Measurements from ENCODE around the gene DMAC1.

Gene DMAC1

GRCh38 chr9:7799944-7800285 lies 337 bp upstream of the DMAC1 start:
- Histone ChIP-seq H3K9ac (ENCODE audit: insufficient read length, low read depth) (no peak overlapping the region), H3K4me1 (ENCODE audit: insufficient read depth, insufficient read length) (peaks cover 2% of the 10 kb centered on the region), H3K4me3 (ENCODE audit: insufficient read length, low read depth) (peak overlapping the region; percentile 70), H3K36me3 (ENCODE audit: insufficient read depth, insufficient read length, low read length) (peaks cover 34% of the 10 kb centered on the region), H3K9me3 (ENCODE audit: insufficient read depth, low read length) (no peaks in the 10 kb centered on the region), H3K27me3 (ENCODE audit: insufficient read depth, insufficient read length) (no peaks in the 10 kb centered on the region)
- DNase-seq (ENCODE audit: low read depth, low spot score) = no peak
- TF ChIP-seq ZNF274 (IDR thresholded peaks at IDR 0.05; ENCODE audit: low read depth, low read length) = no peak
- TF ChIP-seq SUZ12 (IDR thresholded peaks at IDR 0.05; ENCODE audit: extremely low read depth, insufficient read depth, insufficient read length) = no peak
- TF ChIP-seq YY1 (IDR thresholded peaks at IDR 0.05; ENCODE audit: insufficient read depth, insufficient read length) = no peak

GRCh38 chr9:7794196-7794595 lies 5.4 kb downstream of the DMAC1 start:
- Histone ChIP-seq H3K27me3 (ENCODE audit: insufficient read depth, insufficient read length) (no peaks in the 10 kb centered on the region), H3K9me3 (ENCODE audit: insufficient read depth, low read length) (no peaks in the 10 kb centered on the region), H3K4me3 (ENCODE audit: insufficient read length, low read depth) (no peak overlapping the region), H3K36me3 (ENCODE audit: insufficient read depth, insufficient read length, low read length) (peaks cover 84% of the 10 kb centered on the region), H3K4me1 (ENCODE audit: insufficient read depth, insufficient read length) (peaks cover 2% of the 10 kb centered on the region), H3K9ac (ENCODE audit: insufficient read length, low read depth) (no peak overlapping the region)
- no peak for DNase-seq (ENCODE audit: low read depth, low spot score)
- TF ChIP-seq YY1 (IDR thresholded peaks at IDR 0.05; ENCODE audit: insufficient read depth, insufficient read length) = no peak
- TF ChIP-seq SUZ12 (IDR thresholded peaks at IDR 0.05; ENCODE audit: extremely low read depth, insufficient read depth, insufficient read length) = no peak
- TF ChIP-seq ZNF274 (IDR thresholded peaks at IDR 0.05; ENCODE audit: low read depth, low read length) = no peak

- no peak for DNase-seq (ENCODE audit: low read depth, low spot score)
- TF ChIP-seq YY1 (IDR thresholded peaks at IDR 0.05; ENCODE audit: insufficient read depth, insufficient read length) = no peak
- no peak for TF ChIP-seq ZNF274 (IDR thresholded peaks at IDR 0.05; ENCODE audit: low read depth, low read length)
- TF ChIP-seq SUZ12 (IDR thresholded peaks at IDR 0.05; ENCODE audit: extremely low read depth, insufficient read depth, insufficient read length) = no peak
These were observed 8.2 kb downstream of the DMAC1 start for GRCh38 chr9:7791394-7791793.

GRCh38 chr9:7790819-7791182 lies 8.8 kb downstream of the DMAC1 start:
- no peak for TF ChIP-seq YY1 (IDR thresholded peaks at IDR 0.05; ENCODE audit: insufficient read depth, insufficient read length)
- no peak for TF ChIP-seq ZNF274 (IDR thresholded peaks at IDR 0.05; ENCODE audit: low read depth, low read length)
- no peak for TF ChIP-seq SUZ12 (IDR thresholded peaks at IDR 0.05; ENCODE audit: extremely low read depth, insufficient read depth, insufficient read length)
- Histone ChIP-seq H3K27me3 (ENCODE audit: insufficient read depth, insufficient read length) (no peaks in the 10 kb centered on the region), H3K36me3 (ENCODE audit: insufficient read depth, insufficient read length, low read length) (peaks cover 92% of the 10 kb centered on the region), H3K4me1 (ENCODE audit: insufficient read depth, insufficient read length) (no peaks in the 10 kb centered on the region), H3K4me3 (ENCODE audit: insufficient read length, low read depth) (no peak overlapping the region), H3K9me3 (ENCODE audit: insufficient read depth, low read length) (no peaks in the 10 kb centered on the region), H3K9ac (ENCODE audit: insufficient read length, low read depth) (no peak overlapping the region)
- DNase-seq (ENCODE audit: low read depth, low spot score) = no peak

More at GRCh38 chr9:7791394-7791793, 8.2 kb downstream of the DMAC1 start:
- Histone ChIP-seq H3K27me3 (ENCODE audit: insufficient read depth, insufficient read length) (no peaks in the 10 kb centered on the region), H3K4me3 (ENCODE audit: insufficient read length, low read depth) (no peak overlapping the region), H3K36me3 (ENCODE audit: insufficient read depth, insufficient read length, low read length) (peaks cover 92% of the 10 kb centered on the region), H3K4me1 (ENCODE audit: insufficient read depth, insufficient read length) (no peaks in the 10 kb centered on the region), H3K9ac (ENCODE audit: insufficient read length, low read depth) (no peak overlapping the region), H3K9me3 (ENCODE audit: insufficient read depth, low read length) (no peaks in the 10 kb centered on the region)

- Histone ChIP-seq H3K4me1 (ENCODE audit: insufficient read depth, insufficient read length) (no peaks in the 10 kb centered on the region), H3K9me3 (ENCODE audit: insufficient read depth, low read length) (no peaks in the 10 kb centered on the region), H3K36me3 (ENCODE audit: insufficient read depth, insufficient read length, low read length) (peaks cover 87% of the 10 kb centered on the region), H3K4me3 (ENCODE audit: insufficient read length, low read depth) (no peak overlapping the region), H3K9ac (ENCODE audit: insufficient read length, low read depth) (no peak overlapping the region), H3K27me3 (ENCODE audit: insufficient read depth, insufficient read length) (no peaks in the 10 kb centered on the region)
- no peak for TF ChIP-seq ZNF274 (IDR thresholded peaks at IDR 0.05; ENCODE audit: low read depth, low read length)
- no peak for TF ChIP-seq YY1 (IDR thresholded peaks at IDR 0.05; ENCODE audit: insufficient read depth, insufficient read length)
- DNase-seq (ENCODE audit: low read depth, low spot score) = no peak
These were observed 9.4 kb downstream of the DMAC1 start for GRCh38 chr9:7790022-7790818.

- no peaks in the 10 kb centered on the region for H3K4me1 ChIP-seq (ENCODE audit: insufficient read depth, insufficient read length)
- H3K4me3 ChIP-seq (ENCODE audit: insufficient read length, low read depth) = no peak overlapping the region
- peaks cover 73% of the 10 kb centered on the region for H3K36me3 ChIP-seq (ENCODE audit: insufficient read depth, insufficient read length, low read length)
- no peaks in the 10 kb centered on the region for H3K27me3 ChIP-seq (ENCODE audit: insufficient read depth, insufficient read length)
- no peak for DNase-seq (ENCODE audit: low read depth, low spot score)
- H3K9me3 ChIP-seq (ENCODE audit: insufficient read depth, low read length) = no peaks in the 10 kb centered on the region
- no peak for TF ChIP-seq SUZ12 (IDR thresholded peaks at IDR 0.05; ENCODE audit: extremely low read depth, insufficient read depth, insufficient read length)
- no peak for TF ChIP-seq ZNF274 (IDR thresholded peaks at IDR 0.05; ENCODE audit: low read depth, low read length)
- TF ChIP-seq YY1 (IDR thresholded peaks at IDR 0.05; ENCODE audit: insufficient read depth, insufficient read length) = no peak
- no peak overlapping the region for H3K9ac ChIP-seq (ENCODE audit: insufficient read length, low read depth)
These were observed 10.8 kb downstream of the DMAC1 start for GRCh38 chr9:7788772-7789171.

- Histone ChIP-seq H3K36me3 (ENCODE audit: insufficient read depth, insufficient read length, low read length) (peaks cover 49% of the 10 kb centered on the region), H3K4me3 (ENCODE audit: insufficient read length, low read depth) (no peak overlapping the region), H3K27me3 (ENCODE audit: insufficient read depth, insufficient read length) (no peaks in the 10 kb centered on the region), H3K4me1 (ENCODE audit: insufficient read depth, insufficient read length) (no peaks in the 10 kb centered on the region), H3K9ac (ENCODE audit: insufficient read length, low read depth) (no peak overlapping the region), H3K9me3 (ENCODE audit: insufficient read depth, low read length) (no peaks in the 10 kb centered on the region)
- DNase-seq (ENCODE audit: low read depth, low spot score) = no peak
- TF ChIP-seq SUZ12 (IDR thresholded peaks at IDR 0.05; ENCODE audit: extremely low read depth, insufficient read depth, insufficient read length) (no peak), YY1 (IDR thresholded peaks at IDR 0.05; ENCODE audit: insufficient read depth, insufficient read length) (no peak), ZNF274 (IDR thresholded peaks at IDR 0.05; ENCODE audit: low read depth, low read length) (no peak)
These were observed 13.8 kb downstream of the DMAC1 start for GRCh38 chr9:7785813-7786212.

Data from NT2/D1 (cell line).